HG03108 (cell line): ENCODE measurements around the gene KRTAP10-11.
"Not testable (repeated sequence)": the region's sequence is repeated elsewhere in the genome, so short reads cannot be mapped to it uniquely, and the experiment has no call there.

Source experiments
- ATAC-seq: cut with Tn5 transposase; IDR thresholded peaks from one replicate; pipeline ENCODE4 v1.9.1; 2021; ENCODE audit warnings: moderate library complexity; ENCODE audit not compliant: unreplicated experiment

Gene KRTAP10-11

DNA sequence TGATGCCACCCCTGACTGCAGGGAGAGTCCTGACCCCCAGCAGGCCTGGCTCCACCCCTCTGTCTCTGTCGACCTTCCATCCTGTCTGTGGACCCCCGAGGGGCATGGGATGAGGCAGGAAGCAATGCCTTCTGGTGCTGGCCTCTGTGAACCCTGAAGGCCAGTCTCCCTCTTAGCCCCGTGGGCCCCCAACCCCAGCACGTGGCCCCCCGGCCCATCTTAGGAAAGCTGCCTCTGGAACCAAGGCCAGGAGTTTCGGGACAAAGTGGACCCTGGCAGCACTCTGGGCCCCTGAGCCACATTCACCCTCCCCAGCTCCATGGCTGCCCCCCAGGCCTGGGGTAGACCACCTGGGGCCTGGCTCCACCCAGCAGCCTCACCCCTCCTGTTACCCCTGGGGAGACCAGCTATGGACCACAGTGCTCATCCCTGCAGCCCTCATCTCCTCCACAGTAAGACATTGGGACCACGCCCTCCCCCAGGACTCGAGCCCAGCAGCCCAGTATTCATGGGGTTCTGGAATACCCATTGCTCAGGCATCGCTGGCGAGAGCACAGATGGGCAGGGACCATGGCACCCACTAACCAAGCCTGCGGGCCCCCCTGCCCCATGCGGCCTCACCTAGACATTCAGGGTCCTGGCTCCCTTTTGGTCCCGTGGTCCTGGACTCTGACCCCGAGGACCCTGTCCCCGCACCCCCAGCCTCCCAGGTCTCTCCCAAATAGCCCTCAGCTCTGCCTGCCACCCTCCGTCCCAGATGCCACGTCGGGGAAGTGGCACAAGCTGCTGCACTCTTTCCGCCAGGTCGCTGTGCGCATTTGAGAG is 7.5 kb upstream of the KRTAP10-11 start:
- ATAC-seq = not testable (repeated sequence)

DNA sequence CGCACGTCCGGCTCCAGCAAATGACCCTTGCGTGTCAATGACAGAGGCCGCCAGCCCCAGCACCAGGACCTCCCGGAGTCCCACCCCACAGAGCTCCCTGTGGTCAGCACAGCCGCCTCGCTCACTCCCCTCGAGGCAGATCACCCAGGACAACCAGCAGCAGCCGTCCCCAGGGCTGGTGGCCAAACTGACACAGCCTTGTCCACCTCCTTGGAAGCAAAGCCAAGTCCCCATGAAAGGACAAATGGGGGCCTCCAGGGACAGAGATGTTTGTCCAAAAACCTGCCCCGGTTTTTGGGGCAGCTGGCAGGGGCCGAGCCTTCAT is 6.9 kb upstream of the KRTAP10-11 start:
- ATAC-seq = no peak

DNA sequence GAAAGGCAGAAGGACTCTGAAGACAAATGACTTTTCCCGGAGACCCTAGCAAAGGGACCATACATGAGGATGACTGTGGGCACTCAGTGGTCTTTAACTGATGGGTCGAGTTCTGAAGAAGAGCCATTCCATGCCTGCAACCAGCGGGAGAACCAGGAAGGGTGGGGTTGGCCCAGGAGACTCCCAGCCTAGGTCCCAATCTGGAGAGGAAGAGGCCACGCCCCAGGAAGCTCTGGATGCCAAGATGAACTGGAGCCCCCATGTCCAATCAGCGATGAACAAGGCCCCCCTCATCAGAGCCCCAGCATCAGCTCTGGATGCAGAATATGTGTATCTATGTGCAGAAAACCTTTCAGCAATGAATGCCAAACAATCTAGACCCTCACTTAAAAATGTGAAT is 5.5 kb upstream of the KRTAP10-11 start:
- no peak for ATAC-seq

DNA sequence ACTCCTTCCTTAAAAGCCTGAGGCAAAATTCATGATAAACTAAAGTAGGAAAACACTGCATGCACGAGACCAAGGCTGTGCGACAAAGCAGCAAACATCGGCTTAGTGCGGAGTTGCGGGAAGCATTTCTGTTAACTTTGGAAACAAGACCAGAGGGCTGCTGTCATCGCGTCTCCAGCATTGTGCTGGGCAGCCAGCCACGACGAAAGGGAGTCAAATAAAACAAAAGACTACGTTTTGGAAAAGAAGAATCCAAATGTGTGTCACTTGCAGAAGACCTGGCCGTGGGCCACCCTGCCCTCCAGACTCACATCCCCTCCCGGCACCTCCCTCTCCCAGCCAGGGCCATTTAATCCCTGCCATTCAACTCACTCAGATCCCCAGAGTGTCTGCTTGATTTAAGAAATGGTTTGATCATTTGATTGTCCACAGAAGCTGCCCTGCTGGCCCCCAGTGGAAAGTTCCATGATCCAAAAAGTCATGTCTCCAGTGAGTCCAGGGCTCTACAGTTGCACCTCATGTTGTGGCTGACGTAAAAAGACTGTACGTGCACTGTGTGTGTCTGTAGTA is 2.4 kb upstream of the KRTAP10-11 start:
- ATAC-seq = no peak

DNA sequence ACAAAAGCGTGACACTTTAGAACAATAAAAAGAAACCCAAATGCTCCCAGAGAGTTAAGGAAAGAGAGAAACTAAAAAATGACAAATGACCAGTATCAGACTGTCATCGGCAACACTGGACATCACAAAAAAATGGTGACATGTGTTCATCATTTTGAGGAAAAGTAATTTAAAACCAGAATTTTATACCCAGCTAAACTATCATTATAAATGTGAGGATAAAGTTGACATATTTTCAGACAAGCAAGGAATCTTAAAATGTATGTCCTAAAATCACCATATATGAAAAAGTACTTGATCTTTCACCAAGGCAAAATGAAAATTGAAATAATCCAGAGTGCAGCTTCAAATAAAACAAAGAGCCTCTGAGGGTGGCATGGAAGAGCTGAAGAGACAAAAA is 1.3 kb upstream of the KRTAP10-11 start:
- no peak for ATAC-seq

DNA sequence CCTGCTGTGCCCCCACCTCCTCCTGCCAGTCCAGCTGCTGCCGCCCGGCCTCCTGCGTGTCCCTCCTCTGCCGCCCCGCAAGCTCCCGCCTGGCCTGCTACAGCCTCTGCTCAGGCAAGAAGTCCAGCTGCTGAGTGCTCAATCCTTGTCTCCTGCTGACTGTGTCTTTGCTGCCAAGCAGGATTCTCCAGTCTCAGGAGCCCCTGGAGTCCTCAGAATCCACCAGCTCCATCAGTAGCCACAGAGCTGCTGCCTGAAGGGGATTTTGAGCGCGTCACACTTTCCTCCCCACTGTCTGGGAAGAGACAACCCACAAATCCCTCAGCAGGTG is 973 bp downstream of the KRTAP10-11 start:
- ATAC-seq = no peak

DNA sequence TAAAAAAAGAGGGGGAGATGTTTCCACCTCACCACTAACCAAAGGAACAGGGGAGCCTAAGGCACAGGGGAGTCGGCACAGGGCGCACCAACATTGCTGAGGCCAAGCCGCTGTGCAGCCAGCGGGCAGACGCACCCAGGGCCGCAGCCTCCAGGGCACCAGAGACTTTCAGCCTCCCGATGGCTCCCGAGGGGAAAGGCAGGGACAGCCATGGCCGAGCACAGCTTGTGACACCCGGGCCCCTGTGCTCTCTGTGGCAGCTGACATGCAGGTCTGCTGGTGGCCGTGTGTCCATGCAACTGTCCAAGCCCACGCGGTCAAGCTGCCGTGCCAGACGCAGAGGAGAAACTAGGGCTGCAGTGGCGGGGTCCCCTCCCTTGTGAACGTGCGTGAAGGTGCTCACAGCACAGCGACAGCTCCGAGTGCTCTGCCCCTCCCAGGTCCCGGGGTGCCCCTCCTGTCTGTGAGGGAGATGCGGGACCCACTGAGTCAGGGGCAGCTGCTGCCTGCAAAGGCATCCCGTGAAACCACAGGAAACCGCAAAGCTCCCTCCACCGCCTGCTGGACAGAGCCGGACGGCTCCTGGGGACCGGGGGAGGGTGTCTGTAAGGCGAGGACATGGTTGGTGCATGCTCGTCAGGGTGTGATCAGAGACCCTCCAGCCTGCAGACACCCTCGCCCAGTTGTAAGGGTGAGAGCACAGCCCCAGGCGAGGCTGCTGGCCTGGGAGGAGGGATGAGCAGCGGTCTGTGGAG is 2.5 kb downstream of the KRTAP10-11 start:
- ATAC-seq = no peak

DNA sequence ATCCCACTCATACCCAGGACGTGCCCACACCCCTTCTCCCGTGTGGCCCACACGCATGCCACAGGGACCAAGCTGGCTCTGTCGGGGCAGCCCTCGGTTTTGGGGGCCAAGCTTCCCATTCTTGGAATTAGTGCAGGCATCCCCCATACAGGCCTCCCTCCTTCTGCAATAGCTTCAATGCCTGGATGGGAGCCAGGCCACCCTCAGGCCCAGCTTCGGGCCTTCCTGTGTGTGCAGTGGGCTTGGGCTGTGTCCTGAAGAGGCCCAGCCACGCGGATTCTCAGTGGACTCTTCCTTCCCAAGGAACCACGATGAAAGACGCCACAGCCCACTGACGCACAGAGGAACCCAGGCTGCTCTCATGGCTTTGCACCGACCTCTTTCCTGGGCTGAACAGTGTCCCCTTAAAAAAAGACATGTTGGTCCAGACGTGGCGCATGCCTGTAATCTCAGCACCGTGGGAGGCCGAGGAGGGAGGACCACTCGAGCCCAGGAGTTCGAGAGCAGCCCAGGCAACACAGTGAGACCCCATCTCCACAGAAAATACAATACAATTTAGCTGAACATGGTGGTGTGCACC is 3.4 kb downstream of the KRTAP10-11 start:
- no peak for ATAC-seq

DNA sequence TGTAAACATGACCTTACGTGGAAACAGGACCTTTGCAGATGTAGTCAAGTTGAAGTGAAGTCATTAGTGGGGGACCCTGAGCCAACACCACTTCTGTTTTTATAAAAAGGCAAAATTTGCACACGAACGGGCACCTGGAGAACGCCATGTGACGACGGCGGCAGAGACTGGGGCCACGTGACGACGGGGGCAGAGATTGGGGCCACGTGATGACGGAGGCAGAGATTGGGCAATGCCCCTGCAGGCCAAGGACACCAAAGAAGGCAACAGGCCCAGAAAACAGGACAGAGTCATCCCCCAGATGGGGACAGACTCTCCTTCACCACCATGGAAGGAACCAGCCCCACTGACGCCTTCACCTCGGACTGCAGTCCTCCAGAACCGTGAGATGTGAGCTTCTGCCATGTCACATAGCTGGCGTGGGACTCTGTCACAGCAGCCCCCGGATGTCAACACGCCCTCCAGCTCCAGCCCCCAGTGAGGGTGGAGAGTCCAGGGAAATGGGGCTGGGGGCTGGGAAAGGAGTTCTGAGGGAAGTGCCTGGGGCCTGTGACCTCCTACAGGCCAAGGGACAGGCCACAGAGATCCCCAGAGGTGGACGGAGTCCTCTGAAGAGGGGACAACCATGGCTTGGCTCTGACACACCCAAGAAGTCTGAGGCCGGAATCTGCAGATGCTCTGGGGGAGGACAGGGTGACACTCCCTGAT is 4.2 kb downstream of the KRTAP10-11 start:
- no peak for ATAC-seq

DNA sequence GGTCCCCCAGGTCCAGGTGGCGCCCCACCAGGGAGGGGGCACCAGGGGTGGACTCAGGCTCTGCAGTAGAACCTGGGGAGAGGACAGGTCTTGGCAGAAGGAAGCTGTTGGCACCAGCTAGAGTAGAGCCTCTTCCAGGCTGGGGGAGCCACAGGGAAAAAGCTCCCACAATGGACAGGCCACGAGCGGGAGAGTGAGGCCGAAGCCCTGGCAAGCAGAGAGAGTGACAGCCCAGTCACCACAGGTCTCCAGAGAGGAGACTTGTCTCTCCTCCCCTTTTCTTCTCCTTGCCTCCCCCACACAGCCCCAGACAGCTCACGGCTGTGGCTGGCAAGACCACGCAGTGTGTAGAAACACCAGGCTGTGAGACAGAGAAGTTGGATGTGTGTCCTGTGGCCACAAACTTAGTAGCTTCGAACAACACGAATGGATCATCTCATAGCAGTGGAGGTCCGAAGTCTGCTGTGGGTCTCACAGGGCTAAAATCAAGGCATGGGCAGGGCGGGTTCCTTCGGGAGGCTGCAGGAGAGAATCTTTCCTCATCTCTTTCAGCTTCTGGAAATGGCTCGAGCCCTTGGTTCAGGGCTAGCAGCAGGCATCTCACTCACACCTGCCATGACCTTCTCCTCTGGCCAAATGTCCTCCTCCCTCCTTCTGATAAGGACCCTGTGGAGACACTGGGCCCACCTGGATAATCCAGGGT is 4.9 kb downstream of the KRTAP10-11 start:
- no peak for ATAC-seq

DNA sequence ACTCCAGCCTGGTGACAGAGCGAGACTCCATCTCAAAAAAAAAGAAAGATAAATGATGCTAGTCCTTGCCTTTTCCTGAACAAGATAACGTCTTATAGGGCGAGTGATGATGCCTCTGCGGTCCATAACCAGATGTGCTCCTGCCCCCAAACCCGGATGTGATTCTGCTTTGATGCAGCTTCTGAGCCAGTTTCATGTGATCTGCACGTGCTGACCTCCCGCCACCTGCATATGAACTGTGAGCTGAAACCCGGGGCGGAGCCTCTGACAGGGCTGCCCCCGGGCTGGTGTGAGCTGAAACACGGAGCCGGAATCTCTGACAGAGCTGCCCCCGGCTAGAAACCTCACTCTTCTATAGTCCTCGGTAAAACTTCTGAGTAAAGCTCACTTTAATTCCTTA is 6.9 kb downstream of the KRTAP10-11 start:
- no peak for ATAC-seq

DNA sequence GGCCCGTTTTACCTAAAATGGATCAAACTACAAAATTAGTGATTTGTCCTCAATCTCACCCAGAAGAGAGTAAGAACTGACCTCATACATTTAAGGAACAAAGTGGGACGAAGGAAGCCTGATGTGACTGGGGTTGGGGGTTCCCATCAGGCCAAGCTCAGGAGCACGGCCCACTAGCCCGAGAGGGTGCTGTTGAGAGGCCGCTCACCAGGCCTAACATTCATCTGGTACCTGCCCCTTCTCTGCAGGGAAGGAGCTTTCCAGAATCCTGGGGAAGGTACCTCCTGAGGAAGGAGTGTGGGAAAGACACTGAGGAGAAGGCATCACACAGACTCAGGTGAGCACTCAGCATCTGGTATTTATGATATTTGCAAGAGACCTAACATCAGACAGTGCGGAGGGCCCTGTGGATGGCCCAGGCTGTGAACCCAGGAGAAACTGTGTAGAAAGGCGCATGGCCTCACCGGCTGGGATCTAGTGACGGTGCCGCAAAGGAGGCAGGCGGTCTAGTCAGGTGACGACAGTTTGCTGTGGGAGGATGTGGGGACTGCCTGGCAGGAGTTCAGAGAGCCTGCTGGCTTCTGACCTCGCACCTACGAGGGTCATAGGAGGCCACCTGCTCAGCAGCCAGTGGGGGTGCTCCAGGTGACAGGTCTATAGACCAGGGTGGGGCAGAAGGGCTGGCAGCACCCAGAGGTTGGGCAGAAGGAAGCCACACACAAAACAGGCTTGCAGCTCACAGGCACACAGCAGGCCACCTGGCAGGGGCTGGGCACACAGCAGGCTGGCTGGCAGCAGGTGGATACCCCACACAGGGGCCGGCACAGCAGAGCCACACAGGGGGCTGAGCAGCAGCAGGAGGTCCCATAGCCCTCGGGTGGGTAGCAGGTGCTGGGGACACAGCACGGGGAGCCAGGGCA is 7.7 kb downstream of the KRTAP10-11 start:
- no peak for ATAC-seq

DNA sequence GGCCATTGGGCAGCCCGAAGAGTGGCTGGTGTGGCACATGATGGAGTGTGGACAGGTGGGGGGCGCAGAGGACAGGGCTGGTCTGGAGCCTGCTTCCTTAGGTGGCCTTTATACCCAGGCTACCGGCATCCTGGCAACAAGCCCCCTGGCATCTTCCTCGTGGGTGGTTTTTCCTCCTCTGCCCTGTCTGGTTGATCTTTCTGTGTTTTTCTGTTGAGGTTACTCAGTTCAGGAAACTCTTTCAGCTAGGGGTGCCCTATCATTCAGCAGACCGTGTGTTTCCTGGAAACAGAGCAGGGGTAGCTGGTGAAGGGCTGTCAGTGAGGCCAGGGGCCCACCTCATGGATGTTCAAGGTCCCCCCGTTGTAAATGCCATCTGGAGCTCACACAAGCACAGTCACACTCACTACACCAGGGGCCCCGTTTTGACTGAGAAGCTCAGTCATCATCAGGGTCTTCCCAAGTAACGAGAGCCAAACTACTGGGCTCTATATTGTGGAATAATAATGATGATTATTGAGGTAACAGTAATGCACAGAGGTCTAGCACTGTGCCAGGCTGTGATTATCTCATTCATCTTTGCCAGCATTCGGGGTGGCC is 8.5 kb downstream of the KRTAP10-11 start, which contains the start of gene KRTAP12-4:
Gene KRTAP12-4 (minus strand): TSS at position 84 of the 600 bp plus-strand sequence. CDS start 45 bp downstream, at position 39.
- no peak for ATAC-seq

DNA sequence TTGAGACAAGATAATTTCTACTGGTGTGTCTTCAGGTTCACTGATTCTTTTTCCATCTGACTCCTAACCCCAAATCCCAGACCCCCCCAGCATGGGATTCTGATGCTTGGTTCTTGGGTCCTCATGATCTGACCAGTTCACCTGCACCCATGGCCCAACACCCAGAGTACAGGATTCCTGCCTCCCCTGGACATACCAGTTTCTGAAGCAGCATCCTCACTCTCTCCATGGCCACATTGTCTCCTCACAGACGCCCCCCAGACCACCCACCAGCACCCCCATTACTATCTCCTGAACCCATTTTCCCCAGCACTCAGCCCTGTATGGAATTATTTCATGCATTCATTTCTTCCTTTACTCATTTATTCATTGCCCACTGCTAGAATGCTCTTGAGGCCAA is 10.7 kb downstream of the KRTAP10-11 start:
- ATAC-seq = no peak

DNA sequence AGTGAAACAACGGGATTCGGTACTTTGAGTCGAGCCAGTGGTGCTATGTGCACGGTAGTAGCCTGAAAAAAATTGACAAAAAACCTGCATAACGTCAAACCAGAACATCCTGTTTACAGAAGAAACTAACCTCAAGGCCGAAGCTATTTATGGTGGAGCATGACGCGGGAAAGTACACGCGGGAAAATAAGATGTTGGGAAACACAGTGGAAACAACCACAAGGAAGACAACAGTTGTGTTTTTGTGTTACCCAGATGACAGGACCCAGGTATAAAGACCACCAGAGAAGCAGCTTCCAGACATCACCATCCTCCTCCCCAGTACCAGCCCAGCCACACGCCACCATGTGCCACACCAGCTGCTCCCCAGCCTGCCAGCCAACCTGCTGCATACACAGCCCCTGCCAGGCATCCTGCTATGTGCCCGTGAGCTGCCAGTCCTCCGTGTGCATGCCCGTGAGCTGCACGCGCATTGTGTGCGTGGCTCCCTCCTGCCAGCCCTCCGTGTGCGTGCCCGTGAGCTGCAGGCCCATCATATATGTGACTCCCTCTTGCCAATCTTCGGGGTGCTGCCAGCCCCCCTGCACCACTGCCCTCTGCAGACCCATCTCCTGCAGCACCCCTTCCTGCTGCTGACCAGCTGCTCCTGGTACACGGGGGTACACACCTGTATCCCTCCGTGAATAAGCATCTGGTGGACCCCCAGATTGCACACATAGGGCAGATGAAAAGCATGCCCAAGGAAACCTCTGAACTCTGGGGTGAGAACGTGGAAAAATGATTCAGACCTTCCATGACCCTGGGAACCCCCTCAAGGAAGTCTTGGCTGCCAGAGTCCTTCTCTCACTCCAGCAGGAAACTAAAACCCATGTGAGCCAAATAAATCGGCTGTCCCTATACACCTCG is 11.7 kb downstream of the KRTAP10-11 start, which contains the start of gene KRTAP12-3:
Gene KRTAP12-3 (plus strand): TSS at position 298 of the 906 bp plus-strand sequence. CDS start 48 bp downstream, at position 346.
- ATAC-seq = no peak

DNA sequence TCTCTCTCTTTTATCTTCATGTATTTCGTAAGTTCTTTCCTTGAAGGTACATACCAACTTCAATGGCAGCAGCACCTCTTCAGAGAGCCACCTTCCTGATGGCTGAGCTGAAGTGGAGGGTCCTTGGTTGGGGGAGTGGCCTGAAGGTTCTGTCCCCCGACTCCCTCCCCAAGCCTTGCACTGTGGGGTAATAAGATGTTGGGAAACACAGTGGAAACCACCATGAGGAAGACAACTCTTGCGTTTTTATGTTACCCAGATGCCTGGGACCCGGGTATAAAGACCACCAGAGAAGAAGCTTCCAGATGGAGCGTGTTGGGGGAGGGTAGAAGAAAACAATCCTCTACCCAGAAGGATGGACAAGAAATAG is 12.3 kb downstream of the KRTAP10-11 start:
- no peak for ATAC-seq

DNA sequence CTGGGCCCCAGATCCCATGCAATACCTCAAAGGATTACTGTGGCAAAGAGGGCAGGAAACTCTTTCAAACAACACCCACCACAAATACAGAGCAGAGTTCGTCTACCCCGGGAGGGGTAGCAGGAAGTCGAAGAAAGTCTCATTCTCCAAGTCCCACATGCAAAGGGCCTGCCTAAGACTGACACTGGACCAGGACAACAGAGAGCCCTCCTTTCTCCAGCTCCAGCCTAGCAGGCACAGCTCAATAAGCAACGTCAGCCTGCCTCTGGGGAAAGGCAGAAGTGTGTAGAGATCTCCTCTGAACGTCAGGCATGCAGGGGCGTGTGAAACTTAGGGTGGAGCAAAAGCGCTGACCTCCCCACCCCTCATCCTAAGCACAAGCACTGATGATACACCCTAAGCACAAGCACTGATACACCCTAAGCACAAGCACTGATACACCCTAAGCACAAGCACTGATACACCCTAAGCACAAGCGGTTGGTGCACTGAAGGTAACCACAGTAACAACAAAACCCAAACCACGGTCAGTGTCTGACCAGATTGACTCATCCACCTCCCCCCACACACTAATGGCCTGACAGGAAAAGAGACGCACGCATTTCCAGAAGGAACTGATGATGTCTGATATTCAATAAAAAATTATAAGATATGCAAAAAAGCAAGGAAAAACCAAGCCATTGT is 12.8 kb downstream of the KRTAP10-11 start:
- no peak for ATAC-seq
